Endodermal cell (in vitro differentiated cells): ENCODE data around the gene ATP1A4. TPM values are rescaled to one million over a fixed set of nuclear protein-coding genes. Genes with fewer than 3 reads are reported as not detected.
"Not testable (repeated sequence)": the region's sequence is repeated elsewhere in the genome, so short reads cannot be mapped to it uniquely, and the experiment has no call there.

Experiments used
- DNase-seq: peaks from one replicate; pipeline ENCODE4 v3.0.0-alpha.2; 2017
- H3K27ac ChIP-seq: 2 replicates; pipeline ENCODE4 v1.5.1; 2013; ENCODE audit warnings: mild to moderate bottlenecking, low read depth, low read length, moderate library complexity
- H3K27me3 ChIP-seq: 2 replicates; pipeline ENCODE4 v1.6.1; 2013; ENCODE audit warnings: mild to moderate bottlenecking, low read length, moderate library complexity; ENCODE audit not compliant: insufficient read depth, control insufficient read depth, poor library complexity, severe bottlenecking
- H3K36me3 ChIP-seq: 2 replicates; pipeline ENCODE4 v1.7.0; 2013; ENCODE audit warnings: mild to moderate bottlenecking, low read length, moderate library complexity; ENCODE audit not compliant: control insufficient read depth, insufficient read depth
- H3K4me1 ChIP-seq: one replicate; pipeline ENCODE4 v1.7.0; 2013; ENCODE audit warnings: low read length; ENCODE audit not compliant: control insufficient read depth, insufficient read depth
- H3K4me3 ChIP-seq: 2 replicates; pipeline ENCODE4 v1.5.1; 2013; ENCODE audit warnings: mild to moderate bottlenecking, low read length, moderate library complexity
- H3K9ac ChIP-seq: 2 replicates; pipeline ENCODE4 v1.6.1; 2013; ENCODE audit warnings: mild to moderate bottlenecking, low read length, moderate library complexity; ENCODE audit not compliant: poor library complexity, severe bottlenecking; ENCODE audit errors: extremely low read depth
- H3K9me3 ChIP-seq: 2 replicates; pipeline ENCODE4 v1.6.1; 2013; ENCODE audit warnings: mild to moderate bottlenecking, low read length, moderate library complexity; ENCODE audit not compliant: control insufficient read depth
- H3K27ac Mint-ChIP-seq: 2 replicates; pipeline ENCODE4 v1.8.0; 2020; ENCODE audit warnings: mixed read lengths
- H3K27me3 Mint-ChIP-seq: 2 replicates; pipeline ENCODE4 v1.8.0; 2021; ENCODE audit warnings: mild to moderate bottlenecking, mixed read lengths; ENCODE audit not compliant: insufficient read depth
- H3K36me3 Mint-ChIP-seq: 2 replicates; pipeline ENCODE4 v1.8.0; 2020; ENCODE audit warnings: low read depth, mixed read lengths
- H3K4me1 Mint-ChIP-seq: 2 replicates; pipeline ENCODE4 v1.8.0; 2020; ENCODE audit warnings: mixed read lengths
- H3K4me3 Mint-ChIP-seq: 2 replicates; pipeline ENCODE4 v1.8.0; 2020; ENCODE audit warnings: mild to moderate bottlenecking, moderate library complexity, mixed read lengths
- H3K9me3 Mint-ChIP-seq: 2 replicates; pipeline ENCODE4 v1.8.0; 2020; ENCODE audit warnings: mild to moderate bottlenecking, mixed read lengths
- WGBS, 2 experiments: methylation state at CpG; one replicate each; pipeline versions ENCODE4 v1.1.5 to v1.1.7; 2013; ENCODE audit warnings: missing lambda C conversion rate in 2 of 2, mixed read lengths in 1 of 2; ENCODE audit not compliant: insufficient coverage in 1 of 2, insufficient read length in 1 of 2; 5-methylcytosine and 5-hydroxymethylcytosine counted together
- total RNA-seq, 2 donors: library from RNA; stranded (reverse); fragmentation: NEBNext Ultra II Directional in 1 of 2; extraction: Animal tissue kit (Norgen Biotek cat#: 25700) in 1 of 2; gene quantifications; 2 replicates in 1 of 2; 3 replicates in 1 of 2; pipeline ENCODE4 v1.2.1, GENCODE V29; 2021
- TF ChIP-seq, protein P1 (sequence below): fragments of 200-600 bp; sonication (generic); conservative IDR thresholded peaks from 2 replicates; pipeline ENCODE4 v1.5.0; 2021; ENCODE audit warnings: antibody characterized with exemption, mild to moderate bottlenecking

Gene ATP1A4
- total RNA-seq, 2 donors from 2014 or later, result 0.55 to 0.75 TPM

DNA sequence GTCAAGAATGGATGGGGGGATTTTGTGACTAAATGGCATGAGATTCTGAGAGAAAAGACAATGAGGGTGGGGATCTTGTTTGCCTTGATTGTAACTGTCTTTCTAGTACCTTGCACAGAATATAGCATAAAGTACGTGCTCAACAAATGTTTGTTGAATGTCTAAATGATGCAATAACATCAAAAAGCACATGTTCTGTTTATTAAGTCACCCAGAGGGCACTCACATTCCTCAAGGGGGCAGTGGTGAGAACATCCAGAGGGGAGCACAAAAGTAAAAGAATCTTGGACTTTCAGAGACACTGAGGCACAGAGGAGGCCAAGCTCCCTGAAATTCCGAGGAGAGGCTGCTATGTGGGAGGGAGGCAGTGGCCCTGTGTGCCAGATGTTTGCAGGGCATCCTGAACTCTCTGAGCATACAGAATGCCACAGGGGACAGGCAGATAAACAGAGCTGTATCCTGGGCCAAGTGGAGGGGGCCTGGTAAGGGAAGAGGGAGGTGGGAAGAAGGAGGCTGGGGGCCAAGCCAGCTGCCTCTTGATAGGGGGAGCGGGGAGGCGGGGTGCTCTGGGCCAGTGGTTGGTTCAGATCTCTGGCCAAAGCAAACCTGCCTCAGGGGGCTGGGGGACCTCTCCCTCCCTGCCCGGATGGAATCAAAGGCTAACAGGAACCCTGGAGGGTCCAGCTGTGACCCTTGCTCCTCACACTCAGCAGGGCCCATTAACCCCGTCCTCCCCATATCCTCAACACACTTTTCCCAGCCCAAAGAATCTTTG lies 42.3 kb upstream of the ATP1A4 start:
- H3K4me3 Mint-ChIP-seq, result no peak overlapping the region

GRCh38 chr1:160109686-160110085 lies 41.7 kb upstream of the ATP1A4 start:
- Histone ChIP-seq H3K36me3 (no peaks in the 10 kb centered on the region), H3K9me3 (no peaks in the 10 kb centered on the region), H3K4me1 (peaks cover 20% of the 10 kb centered on the region), H3K4me3 (no peak overlapping the region), H3K27ac (peak overlapping the region; percentile 57), H3K9ac (no peak overlapping the region), H3K27me3 (no peaks in the 10 kb centered on the region)
- H3K27ac Mint-ChIP-seq, result peak overlapping the region; percentile 31
- no peaks in the 10 kb centered on the region for H3K27me3 Mint-ChIP-seq
- no peaks in the 10 kb centered on the region for H3K36me3 Mint-ChIP-seq
- H3K4me1 Mint-ChIP-seq, result peaks cover 40% of the 10 kb centered on the region
- no peak for DNase-seq
- no peaks in the 10 kb centered on the region for H3K9me3 Mint-ChIP-seq
- 67 to 75% methylated on average over 1 to 4 of the region's 4 CpGs for WGBS, 2 experiments
- TF ChIP-seq, protein P1, sequence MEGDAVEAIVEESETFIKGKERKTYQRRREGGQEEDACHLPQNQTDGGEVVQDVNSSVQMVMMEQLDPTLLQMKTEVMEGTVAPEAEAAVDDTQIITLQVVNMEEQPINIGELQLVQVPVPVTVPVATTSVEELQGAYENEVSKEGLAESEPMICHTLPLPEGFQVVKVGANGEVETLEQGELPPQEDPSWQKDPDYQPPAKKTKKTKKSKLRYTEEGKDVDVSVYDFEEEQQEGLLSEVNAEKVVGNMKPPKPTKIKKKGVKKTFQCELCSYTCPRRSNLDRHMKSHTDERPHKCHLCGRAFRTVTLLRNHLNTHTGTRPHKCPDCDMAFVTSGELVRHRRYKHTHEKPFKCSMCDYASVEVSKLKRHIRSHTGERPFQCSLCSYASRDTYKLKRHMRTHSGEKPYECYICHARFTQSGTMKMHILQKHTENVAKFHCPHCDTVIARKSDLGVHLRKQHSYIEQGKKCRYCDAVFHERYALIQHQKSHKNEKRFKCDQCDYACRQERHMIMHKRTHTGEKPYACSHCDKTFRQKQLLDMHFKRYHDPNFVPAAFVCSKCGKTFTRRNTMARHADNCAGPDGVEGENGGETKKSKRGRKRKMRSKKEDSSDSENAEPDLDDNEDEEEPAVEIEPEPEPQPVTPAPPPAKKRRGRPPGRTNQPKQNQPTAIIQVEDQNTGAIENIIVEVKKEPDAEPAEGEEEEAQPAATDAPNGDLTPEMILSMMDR, result no peak
- no peak overlapping the region for H3K4me3 Mint-ChIP-seq

More for the DNA sequence above, 42.3 kb upstream of the ATP1A4 start:
- Histone ChIP-seq H3K36me3 (no peaks in the 10 kb centered on the region), H3K27ac (peak overlapping the region; percentile 57), H3K9me3 (no peaks in the 10 kb centered on the region), H3K4me1 (peaks cover 16% of the 10 kb centered on the region), H3K27me3 (no peaks in the 10 kb centered on the region), H3K9ac (no peak overlapping the region), H3K4me3 (no peak overlapping the region)
- Mint-ChIP-seq H3K27me3 (no peaks in the 10 kb centered on the region), H3K9me3 (no peaks in the 10 kb centered on the region), H3K27ac (peak overlapping the region; percentile 75), H3K36me3 (no peaks in the 10 kb centered on the region), H3K4me1 (peaks cover 36% of the 10 kb centered on the region)
- TF ChIP-seq, protein P1, result peak; percentile 80
- peak; percentile 79 for DNase-seq
- WGBS, 2 experiments, result 44 to 51% methylated on average over 4 to 6 of the region's 6 CpGs

DNA sequence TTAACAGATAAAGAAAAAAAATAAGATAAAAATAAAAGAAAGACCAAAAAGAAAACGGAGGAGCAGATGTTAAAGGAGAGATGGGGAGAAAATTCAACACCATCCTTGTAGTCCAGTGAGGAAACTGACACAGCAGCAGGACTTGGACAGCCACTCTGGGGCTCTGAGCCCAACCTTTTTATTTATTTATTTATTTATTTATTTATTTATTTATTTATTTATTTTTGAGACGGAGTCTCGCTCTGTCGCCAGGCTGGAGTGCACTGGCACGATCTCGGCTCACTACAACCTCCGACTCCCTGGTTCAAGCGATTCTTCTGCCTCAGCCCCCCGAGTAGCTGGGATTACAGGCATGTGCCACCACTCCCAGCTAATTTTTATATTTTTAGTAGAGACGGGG lies 39.9 kb upstream of the ATP1A4 start:
- H3K4me1 ChIP-seq, result peaks cover 27% of the 10 kb centered on the region
- H3K27me3 ChIP-seq, H3K4me3 Mint-ChIP-seq, H3K36me3 Mint-ChIP-seq, H3K9me3 Mint-ChIP-seq, H3K4me3 ChIP-seq, H3K27ac Mint-ChIP-seq, H3K36me3 ChIP-seq, H3K27ac ChIP-seq, H3K9ac ChIP-seq, DNase-seq, H3K9me3 ChIP-seq, H3K27me3 Mint-ChIP-seq: not testable (repeated sequence)
- 92 to 94% methylated on average over 7 to 10 of the region's 10 CpGs for WGBS, 2 experiments
- peaks cover 55% of the 10 kb centered on the region for H3K4me1 Mint-ChIP-seq
